Stimulated activated CD4-positive, alpha-beta T cell treated with anti-CD3 and anti-CD28 coated beads, Interleukin-15, amount 100 ng/mL, for 1 hour (primary cell): ENCODE results near the gene RECK.
"Not testable (repeated sequence)": the region's sequence is repeated elsewhere in the genome, so short reads cannot be mapped to it uniquely, and the experiment has no call there.

ENCODE experiments used
- DNase-seq, 2 donors: peaks; one replicate each; pipeline ENCODE4 v3.0.0-alpha.2; 2020; ENCODE audit warnings: low read depth in 1 of 2, low spot score in 1 of 2

The RECK gene, protein sequence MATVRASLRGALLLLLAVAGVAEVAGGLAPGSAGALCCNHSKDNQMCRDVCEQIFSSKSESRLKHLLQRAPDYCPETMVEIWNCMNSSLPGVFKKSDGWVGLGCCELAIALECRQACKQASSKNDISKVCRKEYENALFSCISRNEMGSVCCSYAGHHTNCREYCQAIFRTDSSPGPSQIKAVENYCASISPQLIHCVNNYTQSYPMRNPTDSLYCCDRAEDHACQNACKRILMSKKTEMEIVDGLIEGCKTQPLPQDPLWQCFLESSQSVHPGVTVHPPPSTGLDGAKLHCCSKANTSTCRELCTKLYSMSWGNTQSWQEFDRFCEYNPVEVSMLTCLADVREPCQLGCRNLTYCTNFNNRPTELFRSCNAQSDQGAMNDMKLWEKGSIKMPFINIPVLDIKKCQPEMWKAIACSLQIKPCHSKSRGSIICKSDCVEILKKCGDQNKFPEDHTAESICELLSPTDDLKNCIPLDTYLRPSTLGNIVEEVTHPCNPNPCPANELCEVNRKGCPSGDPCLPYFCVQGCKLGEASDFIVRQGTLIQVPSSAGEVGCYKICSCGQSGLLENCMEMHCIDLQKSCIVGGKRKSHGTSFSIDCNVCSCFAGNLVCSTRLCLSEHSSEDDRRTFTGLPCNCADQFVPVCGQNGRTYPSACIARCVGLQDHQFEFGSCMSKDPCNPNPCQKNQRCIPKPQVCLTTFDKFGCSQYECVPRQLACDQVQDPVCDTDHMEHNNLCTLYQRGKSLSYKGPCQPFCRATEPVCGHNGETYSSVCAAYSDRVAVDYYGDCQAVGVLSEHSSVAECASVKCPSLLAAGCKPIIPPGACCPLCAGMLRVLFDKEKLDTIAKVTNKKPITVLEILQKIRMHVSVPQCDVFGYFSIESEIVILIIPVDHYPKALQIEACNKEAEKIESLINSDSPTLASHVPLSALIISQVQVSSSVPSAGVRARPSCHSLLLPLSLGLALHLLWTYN

DNA sequence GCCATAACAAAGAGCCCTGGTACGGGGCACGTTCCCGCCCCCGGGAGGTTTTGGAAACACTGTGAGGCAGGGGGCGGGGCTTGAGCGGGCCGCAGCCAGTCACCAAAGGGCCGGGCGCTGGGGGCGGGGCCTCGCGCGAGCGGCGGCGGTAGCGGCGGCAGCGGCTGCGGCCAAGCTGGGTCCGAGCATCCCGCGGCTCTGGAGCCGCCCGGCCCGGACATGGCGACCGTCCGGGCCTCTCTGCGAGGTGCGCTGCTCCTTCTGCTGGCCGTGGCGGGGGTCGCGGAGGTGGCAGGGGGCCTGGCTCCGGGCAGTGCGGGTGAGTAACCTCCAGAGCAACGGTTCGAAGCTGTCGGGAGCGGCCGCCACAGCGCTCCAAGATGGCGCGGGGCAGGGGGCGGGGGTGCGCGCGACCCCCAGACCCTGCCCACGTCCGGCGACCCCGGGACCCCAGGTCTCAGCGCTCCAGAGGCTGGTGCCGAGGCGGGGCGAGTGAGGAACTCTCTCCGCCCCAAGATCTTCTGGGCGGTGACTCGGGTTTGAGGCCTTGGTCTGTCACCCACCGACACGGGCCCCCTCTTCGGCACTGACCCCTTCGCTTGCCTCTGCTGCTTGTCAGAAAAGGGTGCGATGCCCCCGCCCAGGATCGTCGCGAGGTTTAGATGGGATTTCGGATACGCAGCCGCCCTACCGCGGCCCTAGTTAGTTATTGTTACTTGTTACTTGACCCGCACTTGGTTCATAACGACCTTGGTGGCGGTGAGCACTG lies at the start of gene RECK:
RECK (plus strand) TSS at position 134 of the 769 bp plus-strand sequence; CDS start at position 220, 86 bp downstream.
- peak; percentile 73 to 86 for DNase-seq

DNA sequence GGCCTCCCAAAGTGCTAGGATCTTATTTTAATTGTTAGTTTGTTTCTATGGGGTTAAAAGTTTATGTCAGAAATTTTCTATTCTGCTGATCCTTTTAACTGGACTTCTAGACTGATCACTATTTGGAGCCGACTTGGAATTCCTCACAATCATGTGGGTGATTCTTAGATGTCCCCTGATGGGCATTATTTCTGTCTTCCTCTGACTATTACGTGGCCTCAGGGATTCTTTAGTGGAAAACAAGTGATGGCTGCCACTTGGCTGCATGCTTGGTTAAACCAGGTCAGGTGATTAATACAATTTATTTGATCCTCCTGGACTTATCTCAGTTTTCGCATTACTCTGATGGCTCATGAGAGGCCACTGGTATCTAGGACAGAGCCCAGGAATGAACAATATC lies 46.6 kb upstream of the RECK start:
- no peak for DNase-seq

DNA sequence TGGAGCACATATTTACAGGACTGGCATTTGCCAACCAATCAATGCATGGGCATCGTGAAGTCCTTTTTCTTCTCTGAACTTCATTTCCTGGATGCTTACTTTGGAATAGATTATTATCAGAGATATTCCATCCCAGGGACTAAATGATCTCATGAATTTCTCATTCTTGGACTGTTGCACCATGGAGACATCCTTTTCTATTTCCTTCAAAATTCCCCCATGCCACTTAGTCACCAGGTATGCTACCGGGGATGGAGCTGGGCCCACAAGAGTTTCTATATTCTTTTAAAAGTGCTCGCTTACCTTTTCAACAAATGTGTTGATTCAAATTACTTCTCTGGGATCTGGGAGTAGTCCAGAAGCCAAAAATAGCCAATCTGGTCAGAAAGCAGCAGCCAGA lies 43.6 kb upstream of the RECK start:
- not testable (repeated sequence) for DNase-seq

DNA sequence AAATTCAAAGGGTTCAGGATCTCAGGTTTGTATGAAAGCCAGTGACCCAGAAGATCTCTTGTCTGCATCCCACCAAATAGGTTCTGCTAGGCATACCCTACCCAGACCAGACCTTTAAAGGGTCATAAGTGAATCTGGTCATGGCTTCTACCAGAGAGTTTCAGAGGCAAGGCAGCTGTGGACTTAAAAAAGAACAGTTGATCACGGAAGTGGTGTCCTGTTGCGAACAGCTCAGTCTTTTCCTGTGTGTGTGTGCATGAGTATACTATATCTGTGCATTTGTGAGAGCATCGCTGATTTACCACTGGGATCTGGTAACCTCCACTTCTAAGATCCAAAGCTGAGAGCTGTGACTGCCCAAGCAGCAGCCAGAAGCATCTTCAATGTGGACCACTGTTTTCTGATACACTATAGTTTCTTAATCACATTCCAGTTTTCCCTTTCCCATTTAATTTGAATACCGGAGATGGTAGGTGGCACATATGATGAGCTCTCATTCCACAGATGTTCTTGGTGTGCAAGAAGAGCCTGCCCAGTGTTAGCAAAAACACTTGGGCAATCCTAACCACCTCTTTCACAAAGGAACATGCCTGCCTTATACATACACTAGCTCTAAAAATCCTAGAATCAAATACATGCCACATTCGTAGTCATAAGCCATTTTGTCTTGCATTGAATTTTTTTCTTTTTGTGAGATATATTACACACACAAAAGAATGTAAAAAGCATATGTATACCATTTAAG lies 42.6 kb upstream of the RECK start:
- no peak for DNase-seq

DNA sequence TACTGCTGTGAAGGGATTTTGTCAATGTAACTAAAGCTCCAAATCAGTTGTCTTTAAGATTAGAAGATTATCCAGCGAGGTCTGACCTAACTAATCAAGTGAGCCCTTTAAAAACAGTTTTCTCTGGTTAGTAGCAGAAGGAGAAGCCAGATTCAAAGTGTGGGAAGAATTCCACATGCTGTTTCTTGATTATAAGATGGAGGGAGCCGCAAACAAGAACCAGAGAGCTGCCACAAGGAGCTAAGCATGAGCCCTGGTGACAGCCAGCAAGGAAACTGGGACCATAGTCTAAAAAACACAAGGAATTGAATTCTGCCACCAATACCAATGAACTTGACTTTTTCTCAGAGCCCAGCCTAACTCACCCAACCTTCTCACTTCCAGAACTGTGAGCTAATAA lies 41.8 kb upstream of the RECK start:
- DNase-seq, result no peak

DNA sequence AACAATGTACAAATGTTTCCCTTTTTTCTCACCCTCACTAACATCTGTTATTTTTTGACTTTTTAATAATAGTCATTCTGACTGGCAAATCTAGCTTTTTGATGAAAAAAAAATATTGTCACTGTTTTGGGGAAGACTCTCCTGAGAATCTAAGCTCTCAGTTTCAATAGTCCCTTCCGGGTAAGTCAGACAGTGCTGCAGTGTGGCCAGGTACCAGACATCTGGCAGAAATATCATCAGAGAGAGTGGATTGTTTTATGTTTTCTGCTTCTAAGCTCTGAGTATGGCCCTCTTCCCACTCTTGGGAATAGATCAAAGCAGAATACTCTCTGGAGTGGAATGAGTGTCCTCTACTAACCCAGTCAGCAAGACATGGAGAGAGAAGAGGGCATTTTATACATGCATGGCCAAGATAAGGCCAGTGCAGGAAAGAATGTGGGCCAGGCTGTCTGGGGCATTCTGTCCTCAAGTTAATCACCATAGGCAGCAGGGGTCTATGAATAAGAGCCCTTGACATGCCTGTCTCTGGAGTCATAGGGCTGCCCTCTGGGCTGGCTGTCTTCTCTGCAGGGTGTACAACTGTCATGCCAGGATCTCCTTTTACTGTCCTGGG lies 40.2 kb upstream of the RECK start:
- no peak for DNase-seq

DNA sequence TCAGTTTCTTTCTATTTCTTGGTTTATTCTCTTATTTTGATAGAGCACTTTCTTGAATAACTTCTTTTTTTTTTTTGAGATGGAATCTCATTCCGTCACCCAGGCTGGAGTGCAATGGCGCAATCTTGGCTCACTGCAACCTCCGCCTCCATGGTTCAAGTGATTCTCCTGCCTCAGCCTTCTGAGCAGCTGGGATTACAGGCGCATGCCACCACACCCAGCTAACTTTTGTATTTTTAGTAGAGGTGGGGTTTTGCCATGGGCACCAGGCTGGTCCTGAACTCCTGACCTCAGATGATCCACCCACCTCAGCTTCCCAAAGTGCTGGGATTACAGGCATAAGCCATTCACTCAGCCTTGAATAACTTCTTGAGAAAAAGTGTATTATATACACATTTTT lies 39.7 kb upstream of the RECK start:
- not testable (repeated sequence) for DNase-seq

DNA sequence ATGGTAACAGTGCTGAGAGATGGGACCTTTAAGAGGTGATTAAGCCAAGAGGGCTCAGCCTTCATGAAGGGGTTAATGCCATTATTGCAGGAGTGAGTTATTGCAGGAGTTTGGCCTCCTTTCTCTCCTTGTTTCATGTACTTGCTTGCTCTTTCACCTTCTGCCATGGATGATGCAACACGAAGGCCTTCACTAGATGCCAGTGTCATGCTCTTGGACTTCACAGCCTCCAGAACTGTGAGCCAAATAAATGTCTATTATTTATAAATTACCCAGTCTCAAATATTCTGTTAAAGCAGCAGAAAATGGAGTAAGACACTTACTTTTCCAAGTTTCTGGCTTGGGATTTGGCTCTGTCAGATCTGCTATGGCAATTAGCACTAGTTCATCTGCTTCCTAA lies 38.4 kb upstream of the RECK start:
- DNase-seq, result no peak

DNA sequence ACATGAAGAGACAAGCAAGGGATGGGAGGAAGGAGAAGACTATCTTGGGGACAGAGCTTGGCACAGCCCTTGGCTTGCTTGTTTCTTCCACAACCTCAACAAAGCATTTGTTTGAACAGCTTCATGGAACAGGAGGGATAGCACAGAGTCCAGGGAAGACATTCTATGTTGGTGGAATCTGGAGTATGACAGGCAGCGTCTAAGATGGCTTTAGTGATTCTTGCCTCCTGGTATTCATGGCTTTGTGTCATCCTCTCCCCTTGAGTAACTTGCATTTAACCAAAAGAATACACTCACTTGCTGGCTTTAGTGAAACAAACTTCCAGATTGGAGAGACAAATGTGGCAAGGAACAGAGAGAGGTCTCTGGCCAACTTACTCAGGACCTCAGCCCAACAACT lies 30.8 kb upstream of the RECK start:
- DNase-seq, result no peak

DNA sequence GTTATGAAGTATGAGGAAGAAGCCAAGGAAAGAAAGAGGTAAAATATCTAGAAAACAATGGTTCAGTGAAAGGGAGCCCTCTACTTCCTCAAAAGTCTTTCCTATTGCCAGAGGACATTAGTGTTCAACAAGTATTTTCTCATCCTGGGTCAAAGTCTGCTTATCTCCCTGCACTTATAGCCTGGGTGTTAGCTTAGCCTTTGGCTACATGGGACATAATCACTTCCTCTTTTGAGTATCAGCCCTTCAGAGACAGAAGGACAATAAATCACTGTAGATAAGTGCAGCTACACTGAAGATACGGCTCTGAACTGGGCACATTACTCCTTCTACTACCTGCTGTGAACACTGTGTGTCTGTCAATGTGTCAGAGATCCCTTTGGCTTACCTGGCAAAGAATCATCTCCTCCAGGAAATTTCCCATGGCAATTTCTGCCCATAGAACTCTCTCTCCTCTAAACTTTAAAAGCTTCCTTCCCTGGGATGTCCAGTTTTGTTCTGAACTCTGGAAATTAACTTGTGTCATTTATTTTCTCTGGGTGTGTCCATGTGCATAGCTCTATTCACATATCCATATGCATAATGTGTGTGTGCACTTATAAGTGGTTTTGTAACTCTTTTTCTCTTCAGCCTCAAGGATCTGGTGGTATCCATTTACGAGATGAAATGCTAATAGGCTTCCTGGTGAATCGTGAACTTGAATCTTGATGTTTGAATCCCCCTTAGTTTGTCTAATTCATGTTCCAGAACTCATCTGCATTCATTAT lies 30.0 kb upstream of the RECK start:
- DNase-seq, result no peak

DNA sequence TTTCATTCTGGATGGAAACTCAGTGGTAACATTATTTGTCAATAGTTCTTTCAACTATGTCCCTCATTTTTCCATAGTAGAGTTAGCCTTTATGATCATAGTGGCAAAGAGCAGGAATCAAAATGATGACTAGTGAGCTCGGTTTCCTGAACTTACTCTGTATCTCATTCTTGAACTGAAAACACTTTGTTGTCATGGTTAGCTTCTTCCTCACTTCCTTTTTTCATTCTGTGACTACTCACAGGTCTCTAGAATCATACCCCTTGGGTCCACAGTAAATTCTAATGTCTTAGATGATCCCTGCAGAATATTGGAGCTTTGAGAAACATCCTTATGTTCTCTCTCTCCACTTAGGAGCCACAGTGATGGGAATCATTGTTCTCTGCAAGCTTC lies 29.4 kb upstream of the RECK start:
- DNase-seq, result no peak

DNA sequence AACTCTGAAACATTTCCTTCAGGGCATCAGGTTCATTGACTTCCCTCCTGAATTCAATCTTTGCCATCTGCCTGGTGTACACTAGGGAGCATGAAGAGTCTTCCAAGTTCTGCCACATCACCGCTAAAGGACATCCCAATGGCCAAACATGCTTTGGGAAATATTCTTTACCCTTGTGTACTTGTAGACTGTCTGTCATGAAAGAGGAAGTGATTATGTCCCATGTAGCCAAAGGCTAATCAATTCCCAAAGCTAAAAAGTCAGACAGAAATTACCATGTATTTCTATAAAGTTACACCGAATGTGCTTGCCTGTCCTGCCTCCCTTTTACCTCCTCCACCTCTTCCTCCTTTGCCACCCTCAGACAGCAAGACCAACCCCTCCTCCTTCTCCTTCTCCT lies 28.9 kb upstream of the RECK start:
- no peak for DNase-seq

DNA sequence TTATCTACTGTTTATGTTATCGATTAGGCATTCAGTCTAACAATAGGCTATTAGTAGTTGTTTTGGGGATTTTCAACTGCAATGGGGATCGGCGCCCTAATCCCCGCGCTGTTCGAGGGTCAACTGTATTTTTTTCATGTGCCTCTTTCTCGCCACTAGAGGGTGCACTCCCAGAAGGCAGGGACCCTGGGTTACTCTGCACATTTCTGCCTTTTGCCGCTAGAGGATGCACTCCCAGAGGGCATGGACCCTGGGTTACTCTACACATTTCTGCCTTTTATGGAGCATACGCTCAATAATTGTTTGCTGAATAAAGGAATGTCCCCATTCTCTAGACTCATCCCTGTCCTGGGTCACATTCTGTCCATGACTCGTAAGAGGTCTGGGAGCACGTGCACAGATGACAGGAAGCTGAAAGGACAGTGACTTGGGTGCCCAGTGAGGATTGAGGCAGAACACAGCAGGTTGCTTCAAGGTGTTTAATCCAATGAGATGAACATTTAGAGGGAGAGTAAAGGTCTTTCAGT lies 27.9 kb upstream of the RECK start:
- peak; percentile 24 to 27 for DNase-seq

DNA sequence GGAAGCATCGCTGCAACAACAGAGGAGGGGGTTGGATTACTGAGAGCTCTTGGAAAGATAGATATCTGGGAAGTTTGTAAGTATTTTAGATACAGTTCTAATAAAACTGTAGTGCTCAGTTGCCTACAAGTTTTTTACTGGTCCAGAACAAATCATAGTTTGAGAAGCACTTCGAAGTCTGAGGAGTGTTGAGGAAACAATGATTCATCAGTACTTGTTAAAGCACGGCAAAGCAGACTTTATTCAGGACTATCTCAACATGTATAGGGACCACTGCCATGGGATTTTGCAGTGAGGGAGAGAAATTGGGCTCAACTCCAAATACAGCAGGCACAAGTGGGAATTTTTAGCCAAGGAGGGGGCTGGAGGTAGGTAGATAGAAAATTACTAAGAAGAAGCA lies 25.3 kb upstream of the RECK start:
- DNase-seq, result no peak

DNA sequence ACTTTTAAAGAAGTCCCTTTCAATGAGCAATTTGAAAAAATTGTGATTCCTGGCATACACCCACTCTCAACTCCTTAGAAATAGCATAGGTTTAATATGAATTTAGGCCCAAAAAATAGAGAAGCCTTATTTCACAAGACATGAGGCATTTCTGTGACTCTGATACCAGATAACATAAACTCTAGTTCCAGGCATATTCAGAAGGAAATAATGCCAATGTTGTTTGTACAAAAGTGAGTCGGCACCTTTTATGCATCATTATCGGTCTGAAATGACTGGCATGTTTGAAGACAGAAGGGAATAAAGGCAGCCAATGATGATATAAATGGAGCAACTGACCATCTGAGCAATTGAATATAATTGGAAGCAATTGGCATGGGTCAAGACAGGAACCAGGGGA lies 19.4 kb upstream of the RECK start:
- DNase-seq, result no peak

DNA sequence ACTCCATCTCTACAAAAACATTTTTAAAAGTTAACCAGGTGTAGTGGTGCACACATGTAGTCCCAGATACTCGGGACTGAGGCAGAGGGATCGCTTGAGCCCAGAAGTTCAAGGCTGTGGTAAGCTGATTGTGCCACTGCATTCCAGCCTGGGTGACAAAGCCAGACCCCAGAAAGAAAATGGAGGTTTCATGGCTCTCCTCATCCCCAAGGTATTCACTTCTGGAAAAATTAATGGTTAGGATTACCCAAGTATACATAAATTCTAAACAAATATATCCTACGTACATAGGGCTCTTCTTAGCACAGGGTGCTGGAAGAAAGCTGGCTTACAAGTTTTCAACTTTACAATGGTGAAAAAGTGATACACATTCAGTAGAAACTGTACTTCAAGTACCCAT lies 18.6 kb upstream of the RECK start:
- DNase-seq, result no peak

DNA sequence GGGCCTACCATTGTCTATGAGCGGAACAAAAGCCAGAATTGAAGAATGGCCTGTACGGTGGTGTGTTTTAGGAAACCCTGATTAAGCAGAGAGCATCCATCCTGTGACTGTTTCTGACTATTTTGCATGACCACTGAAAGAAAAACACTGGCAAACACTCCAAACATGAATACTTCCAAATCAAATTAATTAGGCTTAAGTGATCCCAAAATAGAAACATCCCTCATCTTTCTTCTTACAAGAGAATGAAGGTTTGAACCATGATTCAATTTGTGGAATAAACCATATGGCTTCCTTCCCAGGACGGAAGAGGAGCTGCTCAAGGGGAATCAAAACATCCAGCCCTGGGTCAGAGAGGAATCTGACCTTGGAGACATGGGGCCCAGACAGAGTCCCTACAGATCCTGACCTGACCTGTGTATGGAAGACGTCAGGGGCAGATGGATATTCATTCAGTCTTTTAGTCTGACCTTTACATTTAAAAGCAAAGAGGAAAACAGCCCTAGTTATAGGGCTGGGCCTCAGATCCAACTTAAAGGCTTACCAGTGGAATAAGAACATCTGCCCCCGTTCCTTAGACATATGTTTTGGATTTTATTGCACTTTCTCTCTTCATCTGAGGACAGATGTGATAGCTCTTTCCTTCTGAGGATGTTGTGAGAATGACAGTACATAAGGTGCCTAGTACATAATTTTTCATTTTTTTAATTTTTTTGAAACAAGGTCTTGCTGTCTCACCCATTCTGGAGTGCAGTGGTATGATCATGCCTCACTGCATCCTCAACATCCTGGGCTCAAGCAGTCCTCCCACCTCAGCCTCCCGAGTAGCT lies 17.6 kb upstream of the RECK start:
- DNase-seq, result no peak

DNA sequence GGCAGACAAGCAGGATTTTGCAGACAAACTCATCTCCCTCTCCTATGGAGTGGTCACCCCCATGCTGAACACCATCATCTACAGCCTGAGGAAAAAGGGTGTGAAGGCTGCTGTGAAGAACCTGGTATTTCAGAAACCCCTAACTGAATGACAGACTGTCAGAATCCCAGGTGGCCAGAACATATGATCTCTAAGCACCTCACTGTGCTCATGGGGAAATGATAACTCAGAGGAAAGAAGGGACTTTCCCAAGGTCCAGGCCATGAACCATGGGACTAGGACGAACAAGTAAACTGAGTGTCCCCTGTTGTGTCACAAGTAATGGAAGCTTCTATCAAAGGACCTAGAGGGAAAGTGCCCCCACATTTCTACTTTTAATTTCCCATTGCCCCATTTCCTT lies 14.7 kb upstream of the RECK start:
- no peak for DNase-seq
